ENCODE results near the gene ZNF236. TPM values are rescaled to one million over a fixed set of nuclear protein-coding genes. Genes with fewer than 3 reads are reported as not detected.
"Not testable (repeated sequence)": the region's sequence is repeated elsewhere in the genome, so short reads cannot be mapped to it uniquely, and the experiment has no call there.

Gene ZNF236
- total and polyA plus RNA-seq, 7 donors: 0.60 to 26.6 (median 18.9) TPM

GRCh38 chr18:76989647-76990190 lies 167.4 kb downstream of the ZNF236 start:
- intact Hi-C loops (cut with DNase I): no loop called here
- no peak for DNase-seq
- no peak for TF ChIP-seq EP300 (IDR thresholded peaks at IDR 0.05)
- TF ChIP-seq POLR2A (IDR thresholded peaks at IDR 0.05): no peak
- no peak for TF ChIP-seq CTCF (IDR thresholded peaks at IDR 0.05)
- TF ChIP-seq POLR2AphosphoS5 (IDR thresholded peaks at IDR 0.05): no peak
- H3K9me3 ChIP-seq: peaks cover 0 to under 1% (median 0%) of the 10 kb centered on the region in 4 donors
- H3K4me1 ChIP-seq: no peaks in the 10 kb centered on the region
- WGBS, 2 donors: 94 to 95% methylated on average over 28 of the region's 28 CpGs
- H3K27ac ChIP-seq: no peak overlapping the region
- no peaks in the 10 kb centered on the region for H3K36me3 ChIP-seq
- no peaks in the 10 kb centered on the region for H3K27me3 ChIP-seq
- H3K4me3 ChIP-seq: no peak overlapping the region

- intact Hi-C loops (cut with DNase I); DNase-seq; H3K27me3 ChIP-seq; H3K4me1 ChIP-seq; H3K4me3 ChIP-seq; H3K27ac ChIP-seq; H3K9me3 ChIP-seq; H3K36me3 ChIP-seq: not testable (repeated sequence)
- 71 to 86% methylated on average over 8 of the region's 8 CpGs for WGBS, 2 donors
Measured at GRCh38 chr18:76990343-76991020, 168.1 kb downstream of the ZNF236 start.

GRCh38 chr18:76991021-76991688 lies 168.8 kb downstream of the ZNF236 start:
- H3K36me3 ChIP-seq: no peaks in the 10 kb centered on the region
- H3K9me3 ChIP-seq: peaks cover 0 to 2% (median 0%) of the 10 kb centered on the region in 4 donors
- H3K27ac ChIP-seq: no peak overlapping the region
- intact Hi-C loops (cut with DNase I): no loop called here
- 91 to 92% methylated on average over 20 of the region's 20 CpGs for WGBS, 2 donors
- no peaks in the 10 kb centered on the region for H3K4me1 ChIP-seq
- H3K4me3 ChIP-seq: no peak overlapping the region
- DNase-seq: no peak
- no peaks in the 10 kb centered on the region for H3K27me3 ChIP-seq
- no peak for TF ChIP-seq POLR2AphosphoS5 (IDR thresholded peaks at IDR 0.05)
- TF ChIP-seq POLR2A (IDR thresholded peaks at IDR 0.05): no peak
- TF ChIP-seq CTCF (IDR thresholded peaks at IDR 0.05): no peak
- TF ChIP-seq EP300 (IDR thresholded peaks at IDR 0.05): no peak

- H3K27ac ChIP-seq: no peak overlapping the region
- H3K27me3 ChIP-seq: no peaks in the 10 kb centered on the region
- H3K4me1 ChIP-seq: no peaks in the 10 kb centered on the region
- TF ChIP-seq CTCF (IDR thresholded peaks at IDR 0.05): no peak
- TF ChIP-seq POLR2AphosphoS5 (IDR thresholded peaks at IDR 0.05): no peak
- no peak for TF ChIP-seq POLR2A (IDR thresholded peaks at IDR 0.05)
- TF ChIP-seq EP300 (IDR thresholded peaks at IDR 0.05): no peak
- 88 to 90% methylated on average over 17 of the region's 17 CpGs for WGBS, 2 donors
- H3K4me3 ChIP-seq: no peak overlapping the region
- intact Hi-C loops (cut with DNase I): no loop called here
- no peaks in the 10 kb centered on the region for H3K36me3 ChIP-seq
- H3K9me3 ChIP-seq: peaks cover 0 to 2% (median 0%) of the 10 kb centered on the region in 4 donors
- DNase-seq: no peak
Measured at GRCh38 chr18:76992226-76993084, 170.1 kb downstream of the ZNF236 start.

GRCh38 chr18:76993085-76993382 lies 170.7 kb downstream of the ZNF236 start:
- H3K27me3 ChIP-seq: no peaks in the 10 kb centered on the region
- DNase-seq: no peak
- no peak overlapping the region for H3K27ac ChIP-seq
- H3K36me3 ChIP-seq: no peaks in the 10 kb centered on the region
- no peak overlapping the region for H3K4me3 ChIP-seq
- H3K4me1 ChIP-seq: no peaks in the 10 kb centered on the region
- no peak for TF ChIP-seq POLR2AphosphoS5 (IDR thresholded peaks at IDR 0.05)
- TF ChIP-seq CTCF (IDR thresholded peaks at IDR 0.05): no peak
- no peak for TF ChIP-seq EP300 (IDR thresholded peaks at IDR 0.05)
- TF ChIP-seq POLR2A (IDR thresholded peaks at IDR 0.05): no peak
- WGBS, 2 donors: 92 to 93% methylated on average over 6 of the region's 6 CpGs
- peaks cover 0 to 2% (median 0%) of the 10 kb centered on the region in 4 donors for H3K9me3 ChIP-seq
- intact Hi-C loops (cut with DNase I): no loop called here

Data from sigmoid colon (tissue), 7 donors.